HEK293 (cell line): ENCODE measurements around the gene PDAP1.

Experiments used
- ZNF416 ChIP-seq: fragments of 450-650 bp; formaldehyde crosslinking; IDR thresholded peaks from 2 replicates; pipeline ENCODE4 v1.5.1; 2016; ENCODE audit warnings: missing biosample characterization, missing genetic modification characterization
- ZSCAN16 ChIP-seq: fragments of 450-650 bp; formaldehyde crosslinking; IDR thresholded peaks from 2 replicates; pipeline ENCODE4 v1.5.1; 2016; ENCODE audit warnings: missing biosample characterization, missing genetic modification characterization

GRCh38 chr7:99448855-99449254 is 40.5 kb upstream of the PDAP1 start:
- TF ChIP-seq ZSCAN16 (tag by site-specific recombination) (no peak), ZNF416 (tag by site-specific recombination) (no peak)
